ENCODE data around the gene LAG3.

LAG3 gene

GRCh38 chr12:6778574-6779550, 6.5 kb downstream of the LAG3 start:
- peak; percentile 96 for DNase-seq (ENCODE audit: low spot score)
- H3K4me3 ChIP-seq = peak overlapping the region; percentile 65
- peak overlapping the region; percentile 44 to 61 for H3K27ac ChIP-seq
- TF ChIP-seq CTCF (IDR thresholded peaks at IDR 0.05) = peak; percentile 91

- TF ChIP-seq CTCF (IDR thresholded peaks at IDR 0.05) = no peak
- DNase-seq (ENCODE audit: low spot score) = no peak
- Histone ChIP-seq H3K27ac (no peak overlapping the region), H3K4me3 (no peak overlapping the region)
These were observed 7.5 kb downstream of the LAG3 start for GRCh38 chr12:6779708-6780432.

- no peak overlapping the region for H3K27ac ChIP-seq
These were observed 8.3 kb downstream of the LAG3 start for GRCh38 chr12:6780573-6780972.

GRCh38 chr12:6782119-6782518, 9.8 kb downstream of the LAG3 start:
- no peak for TF ChIP-seq CTCF (IDR thresholded peaks at IDR 0.05)
- DNase-seq (ENCODE audit: low spot score) = no peak
- Histone ChIP-seq H3K27ac (no peak overlapping the region), H3K4me3 (no peak overlapping the region)

More at GRCh38 chr12:6780573-6780972, 8.3 kb downstream of the LAG3 start:
- TF ChIP-seq CTCF (IDR thresholded peaks at IDR 0.05) = no peak
- no peak overlapping the region for H3K4me3 ChIP-seq
- no peak for DNase-seq (ENCODE audit: low spot score)

- DNase-seq (ENCODE audit: low spot score) = no peak
- no peak overlapping the region for H3K4me3 ChIP-seq
- no peak overlapping the region for H3K27ac ChIP-seq
- no peak for TF ChIP-seq CTCF (IDR thresholded peaks at IDR 0.05)
These were observed 10.7 kb downstream of the LAG3 start for GRCh38 chr12:6782850-6783566.

GRCh38 chr12:6783828-6784227, 11.5 kb downstream of the LAG3 start:
- H3K4me3 ChIP-seq = no peak overlapping the region
- no peak for DNase-seq (ENCODE audit: low spot score)
- no peak for TF ChIP-seq CTCF (IDR thresholded peaks at IDR 0.05)
- H3K27ac ChIP-seq = no peak overlapping the region
